Measurements from ENCODE around the gene DPPA3.
"Not testable (repeated sequence)": the region's sequence is repeated elsewhere in the genome, so short reads cannot be mapped to it uniquely, and the experiment has no call there.

- TF ChIP-seq POLR2A, CTCF (IDR thresholded peaks at IDR 0.05): not testable (repeated sequence)
These were observed 41.0 kb downstream of the DPPA3 start for GRCh38 chr12:7751941-7752922.
